OCI-LY7 (cell line): ENCODE measurements around the gene GLTP. TPM values are rescaled to one million over a fixed set of nuclear protein-coding genes. Genes with fewer than 3 reads are reported as not detected.
"Not testable (repeated sequence)": the region's sequence is repeated elsewhere in the genome, so short reads cannot be mapped to it uniquely, and the experiment has no call there.

Experiments
- BruUV-seq: library from RNA; stranded (reverse); fragments of 400-500 nt; replicated peaks from 2 replicates; lab custom pipeline; 2021; lab: Mats Ljungman, UMichigan
- CTCF ChIA-PET: fragments of 300-600 bp; sonication (Branson Sonifier 250); formaldehyde crosslinking; loops from one replicate; lab custom pipeline; 2022; ENCODE audit warnings: antibody characterized with exemption; ENCODE audit not compliant: unreplicated experiment; lab: Charles Lee
- POLR2A ChIA-PET: fragments of 300-600 bp; sonication (Branson Sonifier 250); formaldehyde crosslinking; loops from one replicate; lab custom pipeline; 2022; ENCODE audit warnings: antibody characterized with exemption; lab: Charles Lee
- DNase-seq: peaks from one replicate; pipeline ENCODE4 v3.0.0-alpha.2; 2015; ENCODE audit warnings: low spot score
- H2AFZ ChIP-seq: fragments of 200-600 bp; sonication (generic), shearing (Covaris generic); 2 replicates; pipeline ENCODE4 v1.6.1; 2014; ENCODE audit warnings: mild to moderate bottlenecking, antibody characterized with exemption, low read length, moderate library complexity
- H3K27ac ChIP-seq: fragments of 200-600 bp; sonication (generic); 2 replicates; pipeline ENCODE4 v1.5.1; 2014; ENCODE audit warnings: mixed run types, low read depth, mild to moderate bottlenecking, moderate library complexity, low read length, inconsistent platforms; ENCODE audit not compliant: poor library complexity, severe bottlenecking
- H3K36me3 ChIP-seq: fragments of 200-600 bp; sonication (generic); 2 replicates; pipeline ENCODE4 v1.6.1; 2014; ENCODE audit warnings: mild to moderate bottlenecking, antibody characterized with exemption, low read length, moderate library complexity, mixed read lengths; ENCODE audit not compliant: insufficient read depth
- H3K4me1 ChIP-seq: fragments of 200-600 bp; sonication (generic); 2 replicates; pipeline ENCODE4 v1.5.1; 2014; ENCODE audit warnings: mild to moderate bottlenecking, low read length; ENCODE audit not compliant: insufficient read depth, poor library complexity, severe bottlenecking
- H3K4me2 ChIP-seq: fragments of 200-600 bp; sonication (generic); 2 replicates; pipeline ENCODE4 v1.6.1; 2014; ENCODE audit warnings: mild to moderate bottlenecking, low read length
- H3K4me3 ChIP-seq: fragments of 200-600 bp; sonication (generic); 2 replicates; pipeline ENCODE4 v1.5.1; 2014; ENCODE audit warnings: mild to moderate bottlenecking, low read depth, low read length; ENCODE audit not compliant: poor library complexity, severe bottlenecking
- H3K79me2 ChIP-seq: fragments of 200-600 bp; sonication (generic); 2 replicates; pipeline ENCODE4 v1.6.1; 2016; ENCODE audit warnings: low read depth, mild to moderate bottlenecking, low read length, moderate library complexity, mixed read lengths; ENCODE audit not compliant: insufficient read depth
- H3K9me2 ChIP-seq: fragments of 200-600 bp; sonication (generic); 2 replicates; pipeline ENCODE4 v1.6.1; 2016; ENCODE audit warnings: mild to moderate bottlenecking, low read length, mixed read lengths; ENCODE audit not compliant: insufficient read depth
- H3K9me3 ChIP-seq: fragments of 200-600 bp; sonication (generic); 2 replicates; pipeline ENCODE4 v1.6.1; 2014; ENCODE audit warnings: mild to moderate bottlenecking, mixed run types, low read length, mixed read lengths
- H4K20me1 ChIP-seq: fragments of 200-600 bp; sonication (generic); 2 replicates; pipeline ENCODE4 v1.6.1; 2014; ENCODE audit warnings: mild to moderate bottlenecking, antibody characterized with exemption, low read length, moderate library complexity, mixed read lengths; ENCODE audit not compliant: insufficient read depth
- EZH2phosphoT487 ChIP-seq: fragments of 200-600 bp; sonication (generic); IDR thresholded peaks from 2 replicates; pipeline ENCODE4 v1.6.1; 2018; ENCODE audit warnings: low read depth, borderline replicate concordance, mild to moderate bottlenecking, mixed run types, antibody characterized with exemption, low read length, moderate library complexity, mixed read lengths
- intact Hi-C: fragments of 100-400 bp; cut with micrococcal nuclease; formaldehyde crosslinking; loops from one replicate; pipeline ENCODE4 v1.10.0; 2022; ENCODE audit not compliant: unreplicated experiment
- total RNA-seq, 2 experiments: library from RNA; depleted of rRNA in 1 of 2; stranded (reverse); fragments of >200 nt in 1 of 2; shearing (Covaris generic) in 1 of 2; gene quantifications; 2 replicates each; pipeline ENCODE4 v1.2.3, GENCODE V29; 2014 to 2022
- TF ChIP-seq, protein P1 (sequence below): fragments of 200-600 bp; sonication (generic); conservative IDR thresholded peaks from 2 replicates; pipeline ENCODE4 v1.5.1; 2014; ENCODE audit warnings: mild to moderate bottlenecking, antibody characterized with exemption, low read length, moderate library complexity, mixed read lengths

Gene GLTP
- total RNA-seq, 2 experiments from 2014 or later: 24.0 to 27.3 TPM

DNA sequence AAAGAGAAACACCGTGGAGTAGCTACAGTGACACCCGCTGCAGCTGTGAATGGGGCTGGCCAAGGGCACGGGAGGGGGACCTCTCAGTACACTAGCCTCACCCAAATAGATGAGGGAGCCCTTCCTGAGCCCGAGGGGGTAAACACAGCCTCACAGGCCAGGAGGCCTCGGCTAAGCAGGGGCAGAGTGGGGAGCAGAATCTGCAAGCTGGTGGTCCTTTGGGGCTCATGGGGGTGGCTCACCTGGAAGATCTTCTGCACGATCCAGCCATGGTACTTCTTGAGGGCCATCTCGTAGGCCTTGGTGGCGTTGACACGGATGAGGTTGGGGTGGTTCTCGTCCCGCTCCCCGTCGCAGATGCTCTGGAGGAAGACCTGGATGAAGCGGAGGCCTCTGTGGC lies 25.0 kb downstream of the GLTP start:
- no peaks in the 10 kb centered on the region for H3K9me3 ChIP-seq
- H3K36me3 ChIP-seq: peaks cover 8% of the 10 kb centered on the region; the same call in 1 of the 2 replicates
- no peaks in the 10 kb centered on the region for H3K4me1 ChIP-seq
- DNase-seq: no peak
- H3K27ac ChIP-seq: no peak overlapping the region
- H4K20me1 ChIP-seq: no peaks in the 10 kb centered on the region
- BruUV-seq: no TSS peak
- intact Hi-C loops: no loop called here
- H2AFZ ChIP-seq: no peak overlapping the region
- TF ChIP-seq, protein P1, sequence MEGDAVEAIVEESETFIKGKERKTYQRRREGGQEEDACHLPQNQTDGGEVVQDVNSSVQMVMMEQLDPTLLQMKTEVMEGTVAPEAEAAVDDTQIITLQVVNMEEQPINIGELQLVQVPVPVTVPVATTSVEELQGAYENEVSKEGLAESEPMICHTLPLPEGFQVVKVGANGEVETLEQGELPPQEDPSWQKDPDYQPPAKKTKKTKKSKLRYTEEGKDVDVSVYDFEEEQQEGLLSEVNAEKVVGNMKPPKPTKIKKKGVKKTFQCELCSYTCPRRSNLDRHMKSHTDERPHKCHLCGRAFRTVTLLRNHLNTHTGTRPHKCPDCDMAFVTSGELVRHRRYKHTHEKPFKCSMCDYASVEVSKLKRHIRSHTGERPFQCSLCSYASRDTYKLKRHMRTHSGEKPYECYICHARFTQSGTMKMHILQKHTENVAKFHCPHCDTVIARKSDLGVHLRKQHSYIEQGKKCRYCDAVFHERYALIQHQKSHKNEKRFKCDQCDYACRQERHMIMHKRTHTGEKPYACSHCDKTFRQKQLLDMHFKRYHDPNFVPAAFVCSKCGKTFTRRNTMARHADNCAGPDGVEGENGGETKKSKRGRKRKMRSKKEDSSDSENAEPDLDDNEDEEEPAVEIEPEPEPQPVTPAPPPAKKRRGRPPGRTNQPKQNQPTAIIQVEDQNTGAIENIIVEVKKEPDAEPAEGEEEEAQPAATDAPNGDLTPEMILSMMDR: no peak
- no peak for TF ChIP-seq EZH2phosphoT487
- ChIA-PET CTCF (interaction anchor here (2.0 kb wide), 1 partner anchor 10 kb away, joined by 7 read pairs; no protein-coding TSS in a partner anchor), POLR2A (interaction anchor here (1.5 kb wide), 1 partner anchor 12 kb away, joined by 3 read pairs; no protein-coding TSS in a partner anchor)
- no peaks in the 10 kb centered on the region for H3K9me2 ChIP-seq
- no peak overlapping the region for H3K4me2 ChIP-seq
- no peak overlapping the region for H3K4me3 ChIP-seq
- no peaks in the 10 kb centered on the region for H3K79me2 ChIP-seq

DNA sequence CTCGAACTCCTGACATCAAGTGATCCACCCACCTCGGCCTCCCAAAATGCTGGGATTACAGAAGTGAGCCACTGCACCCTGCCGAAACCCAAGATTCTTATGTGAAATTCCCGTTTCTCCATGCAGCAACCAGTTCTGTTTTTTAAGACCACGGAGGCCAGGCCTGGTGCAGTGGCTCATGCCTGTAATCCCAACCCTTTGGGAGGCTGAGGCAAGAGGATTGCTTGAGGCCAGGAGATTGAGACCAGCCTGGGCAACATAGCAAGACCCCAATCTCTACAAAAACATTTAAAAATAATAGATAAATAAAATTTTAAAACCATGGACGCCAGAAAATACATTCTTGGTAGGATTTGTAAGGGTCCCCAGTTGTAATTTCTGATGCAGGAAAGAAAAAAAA lies 29.8 kb downstream of the GLTP start:
- CTCF ChIA-PET, H3K36me3 ChIP-seq, H3K4me3 ChIP-seq, H4K20me1 ChIP-seq, H3K9me2 ChIP-seq, intact Hi-C loops, H3K9me3 ChIP-seq, BruUV-seq, H3K27ac ChIP-seq, H2AFZ ChIP-seq, DNase-seq, H3K79me2 ChIP-seq, H3K4me2 ChIP-seq, H3K4me1 ChIP-seq: not testable (repeated sequence)
- POLR2A ChIA-PET: interaction anchor here (0.6 kb wide), 1 partner anchor 13 kb away, joined by 4 read pairs; no protein-coding TSS in a partner anchor

DNA sequence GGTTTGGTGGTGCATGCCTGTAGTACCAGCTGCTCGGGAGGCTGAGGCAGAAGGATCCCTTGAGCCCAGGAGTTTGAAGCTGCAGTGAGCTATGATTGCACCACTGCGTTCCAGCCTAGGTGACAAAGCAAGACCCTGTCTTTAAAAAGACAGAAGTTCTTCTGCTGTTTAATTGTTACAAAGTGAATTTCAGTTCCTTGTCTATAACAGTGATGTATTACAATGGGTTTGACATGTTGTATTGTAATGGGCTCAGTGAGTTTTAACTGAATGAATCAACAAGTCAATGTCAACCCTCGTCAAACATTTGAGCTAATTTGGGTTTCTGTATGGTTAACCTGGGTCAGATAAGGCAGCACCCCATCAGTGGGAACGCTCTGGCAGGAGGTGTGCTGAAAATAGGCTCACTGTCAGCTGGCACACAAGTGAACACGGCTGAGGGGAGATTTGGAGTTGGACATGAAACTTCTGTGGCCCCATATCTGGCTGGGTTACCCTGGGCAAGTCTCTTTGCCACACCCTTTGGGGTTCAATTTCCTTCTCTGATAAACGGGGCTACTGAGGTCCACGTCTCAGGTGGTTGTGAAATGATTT lies 33.1 kb downstream of the GLTP start:
- Histone ChIP-seq H2AFZ (no peak overlapping the region), H4K20me1 (no peaks in the 10 kb centered on the region), H3K27ac (no peak overlapping the region), H3K79me2 (no peaks in the 10 kb centered on the region), H3K4me2 (no peak overlapping the region), H3K9me2 (no peaks in the 10 kb centered on the region), H3K4me3 (no peak overlapping the region), H3K9me3 (no peaks in the 10 kb centered on the region), H3K4me1 (peaks cover 9% of the 10 kb centered on the region), H3K36me3 (no peaks in the 10 kb centered on the region)
- TF ChIP-seq, protein P1: no peak
- no peak for TF ChIP-seq EZH2phosphoT487
- intact Hi-C loops: no loop called here
- BruUV-seq: no TSS peak
- CTCF ChIA-PET: no interaction called here
- POLR2A ChIA-PET: interaction anchor here (0.6 kb wide), 1 partner anchor 29 kb away, joined by 3 read pairs; no protein-coding TSS in a partner anchor
- no peak for DNase-seq
